HG02642 (cell line): Measurements from ENCODE around the gene AMT.

ENCODE experiments used
- ATAC-seq: cut with Tn5 transposase; IDR thresholded peaks from one replicate; pipeline ENCODE4 v1.9.1; 2021; ENCODE audit warnings: mild to moderate bottlenecking; ENCODE audit not compliant: unreplicated experiment, poor library complexity

Gene AMT

GRCh38 chr3:49422379-49423248 lies at the start of gene AMT:
TSS of gene AMT (minus strand) at chr3:49422473. CDS start at chr3:49422450, 23 bp downstream.
- ATAC-seq: no peak

- peak; percentile 24 for ATAC-seq
These were observed 48.6 kb upstream of the AMT start for GRCh38 chr3:49470714-49471420.

GRCh38 chr3:49469936-49470713 lies 47.9 kb upstream of the AMT start, which contains the start of gene DAG1:
TSS of gene DAG1 (plus strand) at chr3:49470267. CDS start at chr3:49510535, 40,268 bp downstream.
- peak; percentile 86 for ATAC-seq

GRCh38 chr3:49469037-49469935 lies 47.0 kb upstream of the AMT start:
- no peak for ATAC-seq

GRCh38 chr3:49466085-49466484 lies 43.8 kb upstream of the AMT start:
- ATAC-seq: no peak

GRCh38 chr3:49465270-49466034 lies 43.2 kb upstream of the AMT start:
- no peak for ATAC-seq

- ATAC-seq: no peak
These were observed 39.9 kb upstream of the AMT start for GRCh38 chr3:49462222-49462621.

GRCh38 chr3:49461443-49462171 lies 39.3 kb upstream of the AMT start:
- no peak for ATAC-seq

- ATAC-seq: no peak
These were observed 38.7 kb upstream of the AMT start for GRCh38 chr3:49460956-49461355.

- no peak for ATAC-seq
These were observed 38.1 kb upstream of the AMT start for GRCh38 chr3:49460188-49460890.

GRCh38 chr3:49456466-49456865 lies 34.2 kb upstream of the AMT start:
- no peak for ATAC-seq

GRCh38 chr3:49454898-49455681 lies 32.8 kb upstream of the AMT start:
- no peak for ATAC-seq

GRCh38 chr3:49454458-49454857 lies 32.2 kb upstream of the AMT start:
- ATAC-seq: no peak

GRCh38 chr3:49453621-49454020 lies 31.3 kb upstream of the AMT start:
- no peak for ATAC-seq

- ATAC-seq: no peak
These were observed 23.1 kb upstream of the AMT start for GRCh38 chr3:49445391-49445790.

GRCh38 chr3:49434731-49435130 lies 12.5 kb upstream of the AMT start:
- ATAC-seq: no peak

- ATAC-seq: peak; percentile 8
These were observed 6.4 kb upstream of the AMT start for GRCh38 chr3:49428752-49429080.
